Nephron (organoid): ENCODE results near the gene KDM1A.

Experiments
- H3K27ac Mint-ChIP-seq, 3 experiments: 2 replicates each; pipeline ENCODE4 v1.8.0; 2020; ENCODE audit warnings: mixed read lengths in 3 of 3, mild to moderate bottlenecking in 2 of 3, moderate library complexity in 1 of 3
- H3K27me3 Mint-ChIP-seq: 2 replicates; pipeline ENCODE4 v1.8.0; 2021; ENCODE audit warnings: low read depth, mild to moderate bottlenecking, moderate library complexity, mixed read lengths
- H3K36me3 Mint-ChIP-seq: 2 replicates; pipeline ENCODE4 v1.8.0; 2020; ENCODE audit warnings: low read depth, mixed read lengths
- H3K4me1 Mint-ChIP-seq: 2 replicates; pipeline ENCODE4 v1.8.0; 2020; ENCODE audit warnings: mixed read lengths
- H3K4me3 Mint-ChIP-seq, 3 experiments: 2 replicates each; pipeline ENCODE4 v1.8.0; 2020; ENCODE audit warnings: mild to moderate bottlenecking in 3 of 3, mixed read lengths in 3 of 3, moderate library complexity in 2 of 3
- H3K9me3 Mint-ChIP-seq: 2 replicates; pipeline ENCODE4 v1.8.0; 2020; ENCODE audit warnings: mixed read lengths
- TF ChIP-seq, protein P1 (sequence below), 3 experiments: fragments of 200-600 bp; sonication (generic); IDR thresholded peaks; one replicate each; pipeline ENCODE4 v1.5.0; 2021; ENCODE audit warnings: antibody characterized with exemption in 3 of 3; ENCODE audit not compliant: unreplicated experiment in 3 of 3

Gene KDM1A

DNA sequence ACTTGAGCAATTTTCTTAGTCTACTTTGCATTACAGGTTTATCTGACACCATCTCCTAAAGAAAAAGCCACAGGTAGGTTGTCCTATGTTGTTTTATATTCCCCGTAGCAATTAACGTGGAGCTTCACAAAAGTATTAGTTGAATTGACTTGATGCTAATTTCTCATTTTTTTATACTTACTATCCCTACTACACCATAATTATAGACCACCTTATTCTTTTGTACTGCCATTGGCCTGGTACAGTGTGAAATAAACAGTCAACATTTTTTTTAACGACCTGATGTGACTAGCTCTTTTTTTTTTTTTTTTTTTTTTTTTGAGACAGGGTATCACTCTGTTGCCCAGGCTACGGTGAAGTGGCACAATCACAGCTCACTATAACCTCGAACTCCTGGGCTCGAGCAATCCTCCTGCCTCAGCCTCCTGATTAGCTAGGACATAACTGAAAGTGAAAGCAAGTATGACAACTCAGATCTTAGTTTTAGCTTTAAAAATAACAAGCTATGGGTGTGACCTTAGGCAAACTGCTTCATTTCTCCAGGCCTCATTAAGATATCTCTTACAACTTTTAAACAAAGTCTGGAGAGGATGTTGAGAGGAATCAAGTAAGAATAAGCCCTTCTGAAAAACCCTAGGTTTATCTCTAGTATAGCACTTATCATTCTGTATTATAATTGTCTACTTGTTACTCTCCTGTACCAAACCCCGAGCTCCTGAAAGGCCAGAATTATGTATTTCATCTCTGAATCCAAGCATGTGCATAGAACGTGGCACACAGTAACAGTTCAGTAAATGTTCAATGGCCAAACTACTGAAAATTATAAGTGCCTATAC is 99.9 kb downstream of the KDM1A start:
- no peaks in the 10 kb centered on the region for H3K36me3 Mint-ChIP-seq
- no peaks in the 10 kb centered on the region for H3K9me3 Mint-ChIP-seq
- peaks cover 47% of the 10 kb centered on the region for H3K4me1 Mint-ChIP-seq
- no peak overlapping the region for H3K4me3 Mint-ChIP-seq
- H3K27me3 Mint-ChIP-seq = no peaks in the 10 kb centered on the region
- no peak overlapping the region for H3K27ac Mint-ChIP-seq
- TF ChIP-seq, protein P1, sequence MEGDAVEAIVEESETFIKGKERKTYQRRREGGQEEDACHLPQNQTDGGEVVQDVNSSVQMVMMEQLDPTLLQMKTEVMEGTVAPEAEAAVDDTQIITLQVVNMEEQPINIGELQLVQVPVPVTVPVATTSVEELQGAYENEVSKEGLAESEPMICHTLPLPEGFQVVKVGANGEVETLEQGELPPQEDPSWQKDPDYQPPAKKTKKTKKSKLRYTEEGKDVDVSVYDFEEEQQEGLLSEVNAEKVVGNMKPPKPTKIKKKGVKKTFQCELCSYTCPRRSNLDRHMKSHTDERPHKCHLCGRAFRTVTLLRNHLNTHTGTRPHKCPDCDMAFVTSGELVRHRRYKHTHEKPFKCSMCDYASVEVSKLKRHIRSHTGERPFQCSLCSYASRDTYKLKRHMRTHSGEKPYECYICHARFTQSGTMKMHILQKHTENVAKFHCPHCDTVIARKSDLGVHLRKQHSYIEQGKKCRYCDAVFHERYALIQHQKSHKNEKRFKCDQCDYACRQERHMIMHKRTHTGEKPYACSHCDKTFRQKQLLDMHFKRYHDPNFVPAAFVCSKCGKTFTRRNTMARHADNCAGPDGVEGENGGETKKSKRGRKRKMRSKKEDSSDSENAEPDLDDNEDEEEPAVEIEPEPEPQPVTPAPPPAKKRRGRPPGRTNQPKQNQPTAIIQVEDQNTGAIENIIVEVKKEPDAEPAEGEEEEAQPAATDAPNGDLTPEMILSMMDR (IDR thresholded peaks at IDR 0.05; ENCODE audit: unreplicated experiment in 3 of 3) = no peak

DNA sequence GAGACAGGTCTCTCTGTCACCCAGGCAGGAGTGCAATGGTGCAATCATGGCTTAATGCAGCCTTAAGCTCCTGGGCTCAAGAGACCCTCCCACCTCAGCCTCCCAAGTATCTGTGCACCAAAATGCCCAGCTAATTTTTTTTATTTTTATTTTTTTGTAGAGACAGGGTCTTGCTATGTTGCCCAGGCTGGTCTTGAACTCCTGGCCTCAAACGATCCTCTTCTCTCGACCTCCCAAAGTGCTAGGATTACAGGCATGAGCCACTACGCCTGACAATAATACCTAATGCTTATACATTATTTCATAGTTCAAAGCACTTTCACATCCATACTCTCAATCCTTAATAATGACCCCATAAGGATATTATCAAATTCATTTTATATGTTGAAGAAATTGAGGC is 101.1 kb downstream of the KDM1A start:
- Mint-ChIP-seq H3K27ac (no peak overlapping the region), H3K9me3 (no peaks in the 10 kb centered on the region), H3K4me3 (no peak overlapping the region), H3K36me3 (no peaks in the 10 kb centered on the region), H3K27me3 (no peaks in the 10 kb centered on the region), H3K4me1 (peaks cover 48% of the 10 kb centered on the region)
- TF ChIP-seq, protein P1 (IDR thresholded peaks at IDR 0.05; ENCODE audit: unreplicated experiment in 3 of 3) = no peak

DNA sequence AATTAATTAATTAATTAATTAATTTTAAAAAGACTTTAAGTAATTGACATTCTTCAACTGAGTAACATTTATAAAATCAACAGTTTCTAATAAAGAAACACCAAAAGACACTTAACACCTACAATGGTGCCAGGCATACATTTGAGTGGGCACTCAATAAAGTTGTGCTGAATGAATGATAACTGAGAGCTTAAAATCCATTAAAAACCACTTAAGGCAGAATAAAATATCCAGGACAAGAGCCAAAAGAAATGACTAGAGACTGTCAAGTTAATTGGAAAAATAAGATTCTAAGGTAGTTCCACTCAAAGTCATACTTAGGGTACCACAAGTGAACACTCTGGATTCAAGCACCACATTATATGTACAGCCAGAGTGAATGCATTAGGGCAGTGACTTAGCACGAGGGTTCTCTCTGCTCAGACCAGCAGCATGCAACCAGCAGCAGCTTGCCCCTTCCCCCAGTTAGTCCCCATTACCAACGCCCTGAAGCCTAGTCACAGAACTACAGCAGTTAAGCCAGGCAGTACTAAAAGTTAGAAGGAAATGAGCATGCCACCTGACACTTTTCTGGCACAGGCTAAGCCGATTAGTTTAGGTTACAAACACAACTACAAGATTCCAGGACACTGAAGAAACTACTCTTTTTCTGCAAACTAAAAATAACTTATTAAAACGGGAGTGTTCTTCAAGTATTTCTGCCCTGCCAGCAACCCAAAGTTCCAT is 102.9 kb downstream of the KDM1A start:
- H3K27ac Mint-ChIP-seq = peak overlapping the region; percentile 65 to 77 (median 76)
- TF ChIP-seq, protein P1 (IDR thresholded peaks at IDR 0.05; ENCODE audit: unreplicated experiment in 3 of 3) = no peak
- no peaks in the 10 kb centered on the region for H3K36me3 Mint-ChIP-seq
- no peaks in the 10 kb centered on the region for H3K9me3 Mint-ChIP-seq
- H3K4me3 Mint-ChIP-seq = peak overlapping the region in 2 of 3 experiments; percentile 1 to 2
- peaks cover 56% of the 10 kb centered on the region for H3K4me1 Mint-ChIP-seq
- H3K27me3 Mint-ChIP-seq = no peaks in the 10 kb centered on the region

DNA sequence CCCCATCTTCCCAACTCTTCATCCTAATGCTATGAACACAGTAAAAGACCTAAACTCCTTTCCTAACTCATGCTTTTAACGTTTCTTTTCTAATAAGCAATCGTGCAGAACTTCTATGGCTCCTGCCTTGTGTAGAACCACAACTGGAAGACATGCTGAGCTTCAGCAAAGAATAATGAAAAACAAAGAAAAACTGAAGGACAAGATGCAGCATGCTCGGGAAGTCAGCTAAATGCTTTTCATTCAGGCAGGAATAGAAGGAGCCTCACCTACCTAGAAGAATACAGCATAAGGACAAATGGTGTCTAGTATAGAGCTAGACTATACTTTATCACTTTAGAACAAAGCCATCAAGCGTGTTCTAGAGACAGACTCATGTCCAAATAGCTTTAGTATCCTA is 103.5 kb downstream of the KDM1A start:
- Mint-ChIP-seq H3K36me3 (no peaks in the 10 kb centered on the region), H3K9me3 (no peaks in the 10 kb centered on the region), H3K27ac (peak overlapping the region; percentile 65 to 77 (median 76)), H3K27me3 (no peaks in the 10 kb centered on the region), H3K4me1 (peaks cover 56% of the 10 kb centered on the region), H3K4me3 (peak overlapping the region in 2 of 3 experiments; percentile 1 to 2)
- TF ChIP-seq, protein P1 (IDR thresholded peaks at IDR 0.05; ENCODE audit: unreplicated experiment in 3 of 3) = no peak

DNA sequence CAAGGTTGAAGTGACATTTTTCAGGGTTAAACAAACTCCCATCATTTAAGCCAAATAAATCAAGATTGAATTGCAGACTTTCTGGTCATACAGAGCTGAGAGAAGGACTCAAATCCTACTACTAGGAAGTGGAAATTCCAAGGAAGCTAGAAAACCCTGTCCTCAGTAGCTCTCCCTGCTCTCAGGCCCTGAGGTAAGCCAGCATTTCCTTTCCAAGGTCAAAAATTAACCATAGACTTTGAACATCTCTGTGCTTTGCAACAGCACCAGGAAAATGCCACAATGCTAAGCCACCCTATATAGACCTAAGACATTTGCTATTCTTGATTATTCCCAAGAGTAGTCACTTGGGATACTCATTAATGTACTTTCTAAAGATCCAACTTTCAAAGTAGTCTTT is 104.3 kb downstream of the KDM1A start:
- H3K27ac Mint-ChIP-seq = peak overlapping the region; percentile 51 to 85 (median 51)
- H3K4me3 Mint-ChIP-seq = peak overlapping the region in 1 of 3 experiments; percentile 14
- no peaks in the 10 kb centered on the region for H3K27me3 Mint-ChIP-seq
- H3K9me3 Mint-ChIP-seq = no peaks in the 10 kb centered on the region
- no peaks in the 10 kb centered on the region for H3K36me3 Mint-ChIP-seq
- peaks cover 59% of the 10 kb centered on the region for H3K4me1 Mint-ChIP-seq
- TF ChIP-seq, protein P1 (IDR thresholded peaks at IDR 0.05; ENCODE audit: unreplicated experiment in 3 of 3) = no peak
